B cell (primary cell): Measurements from ENCODE around the gene NR5A2. TPM values are rescaled to one million over a fixed set of nuclear protein-coding genes. Genes with fewer than 3 reads are reported as not detected.
"Not testable (repeated sequence)": the region's sequence is repeated elsewhere in the genome, so short reads cannot be mapped to it uniquely, and the experiment has no call there.

ENCODE experiments used
- ATAC-seq: fragments of 200-7000 bp; cut with Tn5 transposase; one replicate; pipeline ENCODE4 v1.10.0; 2021; ENCODE audit warnings: low read depth, mild to moderate bottlenecking, moderate number of reproducible peaks, moderate library complexity
- CTCF ChIA-PET: fragments of 350-600 bp; sonication (Branson Sonifier 250); formaldehyde crosslinking; loops from one replicate; lab custom pipeline; 2021; ENCODE audit warnings: antibody characterized with exemption, inconsistent platforms; lab: Charles Lee
- POLR2A ChIA-PET: fragments of 350-600 bp; sonication (Branson Sonifier 250); formaldehyde crosslinking; loops from one replicate; lab custom pipeline; 2021; ENCODE audit warnings: antibody characterized with exemption; lab: Charles Lee
- DNase-seq: peaks from one replicate; pipeline ENCODE4 v3.0.0; 2013
- H2AFZ ChIP-seq: 2 replicates; pipeline ENCODE4 v1.6.1; 2012; ENCODE audit warnings: mild to moderate bottlenecking, low read depth, low read length; ENCODE audit not compliant: insufficient read depth, poor library complexity, severe bottlenecking
- H3K27ac ChIP-seq, 2 donors: 1 replicate in 1 of 2; 2 replicates in 1 of 2; pipeline ENCODE4 v1.5.1; 2012 to 2013; ENCODE audit warnings: low read length in 2 of 2, mild to moderate bottlenecking in 2 of 2, moderate library complexity in 1 of 2
- H3K27me3 ChIP-seq, 4 experiments: fragments of 200-600 bp in 1 of 4; sonication (generic) in 1 of 4; replicated peaks in 1 of 4; 1 replicate in 2 of 4; 2 replicates in 2 of 4; pipeline versions ENCODE4 v1.6.1 to v1.7.0; 2013 to 2016; ENCODE audit warnings: low read length in 3 of 4, mild to moderate bottlenecking in 2 of 4, mixed read lengths in 1 of 4, moderate library complexity in 1 of 4; ENCODE audit not compliant: insufficient read depth in 4 of 4, control insufficient read depth in 3 of 4; ENCODE audit errors: control extremely low read depth in 1 of 4
- H3K36me3 ChIP-seq, 2 experiments: replicated peaks in 1 of 2; 1 replicate in 1 of 2; 2 replicates in 1 of 2; pipeline versions ENCODE4 v1.6.1 to v1.7.1; 2013; ENCODE audit warnings: low read length in 1 of 2; ENCODE audit not compliant: insufficient read depth in 2 of 2, control insufficient read depth in 1 of 2; ENCODE audit errors: control extremely low read depth in 1 of 2, extremely low read depth in 1 of 2
- H3K4me1 ChIP-seq, 2 donors: fragments of 200-600 bp in 1 of 2; sonication (generic) in 1 of 2; 1 replicate in 1 of 2; 2 replicates in 1 of 2; pipeline versions ENCODE4 v1.5.1 to v1.6.1; 2013 to 2017; ENCODE audit warnings: low read length in 2 of 2; ENCODE audit not compliant: control insufficient read depth in 2 of 2, insufficient read depth in 2 of 2
- H3K4me2 ChIP-seq: replicated peaks from 2 replicates; pipeline ENCODE3; 2012; ENCODE audit warnings: mild to moderate bottlenecking, low read depth, low read length; ENCODE audit not compliant: poor library complexity, severe bottlenecking
- H3K4me3 ChIP-seq, 5 experiments: fragments of 200-600 bp in 1 of 5; sonication (generic) in 1 of 5; 1 replicate in 3 of 5; 2 replicates in 2 of 5; pipeline versions ENCODE4 v1.5.1 to v1.7.0; 2011 to 2016; ENCODE audit warnings: low read length in 4 of 5, mild to moderate bottlenecking in 4 of 5, low read depth in 2 of 5, control low read depth in 1 of 5, moderate library complexity in 1 of 5; ENCODE audit not compliant: insufficient read depth in 1 of 5; ENCODE audit errors: control extremely low read depth in 1 of 5, extremely low read depth in 1 of 5
- H3K79me2 ChIP-seq: fragments of 200-600 bp; sonication (generic); one replicate; pipeline ENCODE4 v1.6.0; 2016; ENCODE audit warnings: low read length; ENCODE audit not compliant: control insufficient read depth, insufficient read depth
- H3K9ac ChIP-seq: fragments of 200-600 bp; sonication (generic); 2 replicates; pipeline ENCODE4 v1.6.1; 2017; ENCODE audit warnings: mild to moderate bottlenecking, low read length, moderate library complexity
- H3K9me3 ChIP-seq, 3 donors: one replicate each; pipeline versions ENCODE4 v1.6.1 to v1.7.1; 2013; ENCODE audit warnings: low read length in 2 of 3; ENCODE audit not compliant: control insufficient read depth in 2 of 3, insufficient read depth in 1 of 3; ENCODE audit errors: control extremely low read depth in 1 of 3
- H4K20me1 ChIP-seq: 2 replicates; pipeline ENCODE4 v1.6.0; 2012; ENCODE audit warnings: mild to moderate bottlenecking, low read length; ENCODE audit not compliant: insufficient read depth, control insufficient read depth, poor library complexity, severe bottlenecking
- H3K27ac Mint-ChIP-seq: one replicate; pipeline ENCODE4 v1.8.0; 2021; ENCODE audit warnings: mixed read lengths
- H3K27me3 Mint-ChIP-seq: one replicate; pipeline ENCODE4 v1.8.0; 2021; ENCODE audit warnings: mixed read lengths
- H3K4me1 Mint-ChIP-seq: one replicate; pipeline ENCODE4 v1.8.0; 2021; ENCODE audit warnings: mixed read lengths
- H3K4me3 Mint-ChIP-seq: one replicate; pipeline ENCODE4 v1.8.0; 2021; ENCODE audit warnings: mixed read lengths
- H3K9me3 Mint-ChIP-seq: one replicate; pipeline ENCODE4 v1.8.0; 2022; ENCODE audit warnings: mixed read lengths; ENCODE audit not compliant: insufficient read depth
- EZH2 ChIP-seq: IDR thresholded peaks from 2 replicates; pipeline ENCODE4 v1.6.1; 2012; ENCODE audit warnings: borderline replicate concordance, low read depth, mild to moderate bottlenecking, moderate library complexity, low read length; ENCODE audit not compliant: insufficient read depth, poor library complexity, severe bottlenecking
- WGBS: methylation state at CpG from one replicate; pipeline ENCODE4 v1.1.5; 2013; ENCODE audit warnings: missing lambda C conversion rate; ENCODE audit not compliant: insufficient coverage; 5-methylcytosine and 5-hydroxymethylcytosine counted together
- intact Hi-C: fragments of 100-400 bp; cut with micrococcal nuclease; formaldehyde crosslinking; loops from one replicate; pipeline ENCODE4 v1.10.0; 2022
- polyA plus RNA-seq: library from polyadenylated mRNA; depleted of rRNA; stranded (reverse); fragments of >200 nt; gene quantifications from 2 replicates; pipeline ENCODE4 v1.2.3, GENCODE V29; 2012
- total RNA-seq, 2 donors: library from RNA; stranded (reverse); fragments of 120-200 nt in 1 of 2; gene quantifications; 1 replicate in 1 of 2; 2 replicates in 1 of 2; pipeline versions ENCODE4 v1.2.3 to v1.2.4, GENCODE V29; 2013 to 2022
- TF ChIP-seq, protein P1 (sequence below): fragments of 200-600 bp; IDR thresholded peaks from one replicate; pipeline ENCODE4 v1.8.0; 2022; ENCODE audit warnings: antibody characterized with exemption, mild to moderate bottlenecking

The NR5A2 gene
- total and polyA plus RNA-seq, 2 donors (not counting 1 experiment from before 2014, with no cell fraction given): 0.07 TPM; not detected in 1

GRCh38 chr1:200183637-200184036 lies 156.1 kb downstream of the NR5A2 start:
- H3K27me3 ChIP-seq: peaks cover 0 to 4% (median 0%) of the 10 kb centered on the region in 4 experiments
- H3K36me3 ChIP-seq: no peaks in the 10 kb centered on the region
- no peak overlapping the region for H3K4me3 ChIP-seq
- peaks cover 16% of the 10 kb centered on the region for H3K4me1 Mint-ChIP-seq
- no peak overlapping the region for H3K27ac Mint-ChIP-seq
- no peak overlapping the region for H3K27ac ChIP-seq
- intact Hi-C loops: no loop called here
- H3K27me3 Mint-ChIP-seq: peaks cover 8% of the 10 kb centered on the region
- H3K4me3 Mint-ChIP-seq: no peak overlapping the region
- no peak for DNase-seq
- H3K4me1 ChIP-seq: no peaks in the 10 kb centered on the region
- no peak for ATAC-seq
- ChIA-PET CTCF (no interaction called here), POLR2A (no interaction called here)
- no peak overlapping the region for H3K9ac ChIP-seq
- no peaks in the 10 kb centered on the region for H4K20me1 ChIP-seq
- no peak overlapping the region for H2AFZ ChIP-seq
- H3K9me3 Mint-ChIP-seq: peaks cover 2% of the 10 kb centered on the region
- peaks cover 0 to 3% (median 0%) of the 10 kb centered on the region in 3 donors for H3K9me3 ChIP-seq
- no peaks in the 10 kb centered on the region for H3K79me2 ChIP-seq
- no peak overlapping the region for H3K4me2 ChIP-seq
- no CpG with 5 or more reads among the region's 2 CpGs for WGBS
- no peak for TF ChIP-seq EZH2
- TF ChIP-seq, protein P1, sequence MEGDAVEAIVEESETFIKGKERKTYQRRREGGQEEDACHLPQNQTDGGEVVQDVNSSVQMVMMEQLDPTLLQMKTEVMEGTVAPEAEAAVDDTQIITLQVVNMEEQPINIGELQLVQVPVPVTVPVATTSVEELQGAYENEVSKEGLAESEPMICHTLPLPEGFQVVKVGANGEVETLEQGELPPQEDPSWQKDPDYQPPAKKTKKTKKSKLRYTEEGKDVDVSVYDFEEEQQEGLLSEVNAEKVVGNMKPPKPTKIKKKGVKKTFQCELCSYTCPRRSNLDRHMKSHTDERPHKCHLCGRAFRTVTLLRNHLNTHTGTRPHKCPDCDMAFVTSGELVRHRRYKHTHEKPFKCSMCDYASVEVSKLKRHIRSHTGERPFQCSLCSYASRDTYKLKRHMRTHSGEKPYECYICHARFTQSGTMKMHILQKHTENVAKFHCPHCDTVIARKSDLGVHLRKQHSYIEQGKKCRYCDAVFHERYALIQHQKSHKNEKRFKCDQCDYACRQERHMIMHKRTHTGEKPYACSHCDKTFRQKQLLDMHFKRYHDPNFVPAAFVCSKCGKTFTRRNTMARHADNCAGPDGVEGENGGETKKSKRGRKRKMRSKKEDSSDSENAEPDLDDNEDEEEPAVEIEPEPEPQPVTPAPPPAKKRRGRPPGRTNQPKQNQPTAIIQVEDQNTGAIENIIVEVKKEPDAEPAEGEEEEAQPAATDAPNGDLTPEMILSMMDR: no peak

GRCh38 chr1:200184196-200184595 lies 156.7 kb downstream of the NR5A2 start:
- ChIA-PET POLR2A (no interaction called here), CTCF (no interaction called here)
- Histone ChIP-seq H3K9ac (no peak overlapping the region), H3K27me3 (peaks cover 0 to 4% (median 0%) of the 10 kb centered on the region in 4 experiments), H2AFZ (no peak overlapping the region), H3K9me3 (peaks cover 0 to 3% (median 0%) of the 10 kb centered on the region in 3 donors), H3K4me2 (no peak overlapping the region), H4K20me1 (no peaks in the 10 kb centered on the region), H3K27ac (no peak overlapping the region), H3K4me1 (no peaks in the 10 kb centered on the region), H3K4me3 (no peak overlapping the region), H3K36me3 (no peaks in the 10 kb centered on the region), H3K79me2 (no peaks in the 10 kb centered on the region)
- TF ChIP-seq, protein P1: no peak
- no peak for TF ChIP-seq EZH2
- intact Hi-C loops: no loop called here
- Mint-ChIP-seq H3K27ac (no peak overlapping the region), H3K4me1 (peaks cover 16% of the 10 kb centered on the region), H3K9me3 (peaks cover 2% of the 10 kb centered on the region), H3K4me3 (no peak overlapping the region), H3K27me3 (peaks cover 8% of the 10 kb centered on the region)
- no peak for DNase-seq
- WGBS: 19% methylated on average over 2 of the region's 4 CpGs
- ATAC-seq: no peak

GRCh38 chr1:200185191-200185590 lies 157.7 kb downstream of the NR5A2 start:
- ATAC-seq, H3K4me3 Mint-ChIP-seq: not testable (repeated sequence)

More at GRCh38 chr1:200185191-200185590, 157.7 kb downstream of the NR5A2 start:
- CTCF ChIA-PET: interaction anchor here (0.7 kb wide), 1 partner anchor 1462 kb away, joined by 4 read pairs; no protein-coding TSS in a partner anchor
- H3K4me1 ChIP-seq, POLR2A ChIA-PET, H3K4me2 ChIP-seq, H3K9me3 ChIP-seq, H3K4me3 ChIP-seq, H3K9ac ChIP-seq, H3K27ac ChIP-seq, H3K27ac Mint-ChIP-seq, H3K27me3 Mint-ChIP-seq, H3K9me3 Mint-ChIP-seq, H3K79me2 ChIP-seq, H3K36me3 ChIP-seq, H4K20me1 ChIP-seq, intact Hi-C loops, DNase-seq, H2AFZ ChIP-seq, H3K27me3 ChIP-seq: not testable (repeated sequence)
- 87% methylated on average over 7 of the region's 8 CpGs for WGBS
- H3K4me1 Mint-ChIP-seq: peaks cover 16% of the 10 kb centered on the region
